Measurements from ENCODE around the gene CCL26. TPM values are rescaled to one million over a fixed set of nuclear protein-coding genes. Genes with fewer than 3 reads are reported as not detected.
"Not testable (repeated sequence)": the region's sequence is repeated elsewhere in the genome, so short reads cannot be mapped to it uniquely, and the experiment has no call there.

Gene CCL26
- total and polyA plus RNA-seq, 2 donors from 2014 or later: 0.88 TPM; not detected in 1

DNA sequence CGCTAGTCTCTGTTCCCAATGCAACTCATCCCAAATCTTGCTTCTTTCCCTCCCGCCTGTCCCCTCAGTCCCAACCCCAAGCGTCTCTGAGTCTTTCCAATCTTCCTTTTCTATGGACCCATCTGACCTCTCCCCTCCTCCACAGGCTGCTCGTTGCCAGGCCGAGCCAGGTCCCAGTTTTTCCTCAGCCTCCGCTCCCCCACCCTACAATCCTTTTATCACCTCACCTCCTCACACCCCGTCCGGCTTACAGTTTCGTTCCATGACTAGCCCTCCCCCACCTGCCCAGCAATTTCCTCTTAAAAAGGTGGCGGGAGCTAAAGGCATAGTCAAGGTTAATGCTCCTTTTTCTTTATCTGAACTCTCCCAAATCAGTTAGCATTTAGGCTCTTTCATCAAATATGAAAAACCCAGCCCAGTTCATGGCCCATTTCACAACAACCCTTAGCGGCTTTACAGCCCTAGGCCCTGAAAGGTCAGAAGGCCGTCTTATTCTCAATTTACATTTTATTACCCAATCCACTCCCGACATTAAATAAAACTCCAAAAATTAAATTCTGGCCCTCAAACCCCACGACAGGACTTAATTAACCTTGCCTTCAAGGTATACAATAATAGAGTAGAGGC, 8.7 kb upstream of the CCL26 start:
- intact Hi-C loops (cut with DNase I); H3K27ac ChIP-seq (ENCODE audit: low read depth in 2 of 2, low read length in 2 of 2); H3K4me1 ChIP-seq (ENCODE audit: control insufficient read depth in 2 of 3, insufficient read depth in 2 of 3, low read depth in 1 of 3, low read length in 3 of 3); H3K9me3 ChIP-seq (ENCODE audit: control insufficient read depth in 2 of 3, insufficient read depth in 1 of 3, low read length in 3 of 3); H3K27me3 ChIP-seq (ENCODE audit: control insufficient read depth, insufficient read depth, low read length); DNase-seq; H3K36me3 ChIP-seq (ENCODE audit: control insufficient read depth in 2 of 3, insufficient read depth in 3 of 3, low read length in 3 of 3); FAIRE-seq; H3K4me3 ChIP-seq (ENCODE audit: low read length in 3 of 3); H3K9ac ChIP-seq (ENCODE audit: low read length in 3 of 3): not testable (repeated sequence)

DNA sequence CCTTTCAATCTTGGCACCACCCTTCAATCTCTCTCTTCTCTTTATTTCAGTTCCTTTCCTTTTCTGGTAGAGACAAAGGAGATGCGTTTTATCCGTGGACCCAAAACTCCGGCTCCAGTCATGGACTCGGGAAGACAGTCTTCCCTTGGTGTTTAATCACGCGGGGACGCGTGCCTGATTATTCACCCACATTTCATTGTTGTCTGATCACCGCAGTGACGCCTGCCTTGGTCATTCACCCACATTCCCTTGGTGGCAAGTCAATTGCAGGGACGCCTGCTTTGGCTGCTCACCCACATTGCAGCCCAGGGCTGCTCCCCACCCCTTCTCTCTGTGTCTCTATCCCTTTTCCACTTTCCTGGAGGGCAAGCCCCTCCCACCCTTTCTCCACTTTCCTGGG, 7.5 kb upstream of the CCL26 start:
- H3K9ac ChIP-seq (ENCODE audit: low read length in 3 of 3); DNase-seq; H3K36me3 ChIP-seq (ENCODE audit: control insufficient read depth in 2 of 3, insufficient read depth in 3 of 3, low read length in 3 of 3); H3K4me3 ChIP-seq (ENCODE audit: low read length in 3 of 3); intact Hi-C loops (cut with DNase I); H3K4me1 ChIP-seq (ENCODE audit: control insufficient read depth in 2 of 3, insufficient read depth in 2 of 3, low read depth in 1 of 3, low read length in 3 of 3); H3K27me3 ChIP-seq (ENCODE audit: control insufficient read depth, insufficient read depth, low read length); FAIRE-seq; H3K27ac ChIP-seq (ENCODE audit: low read depth in 2 of 2, low read length in 2 of 2); H3K9me3 ChIP-seq (ENCODE audit: control insufficient read depth in 2 of 3, insufficient read depth in 1 of 3, low read length in 3 of 3): not testable (repeated sequence)

DNA sequence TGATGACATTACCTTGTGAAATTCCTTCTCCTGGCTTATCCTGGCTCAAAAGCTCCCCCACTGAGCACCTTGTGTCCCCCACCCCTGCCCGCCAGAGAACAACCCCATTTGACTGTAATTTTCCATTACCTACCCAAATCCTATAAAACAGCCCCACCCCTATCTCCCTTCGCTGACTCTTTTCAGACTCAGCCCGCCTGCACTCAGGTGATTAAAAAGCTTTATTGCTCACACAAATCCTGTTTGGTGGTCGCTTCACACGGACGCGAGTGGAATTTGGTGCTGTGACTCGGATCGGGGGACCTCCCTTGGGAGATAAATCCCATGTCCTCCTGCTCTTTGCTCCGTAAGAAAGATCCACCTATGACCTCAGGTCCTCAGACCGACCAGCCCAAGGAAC, 7.0 kb upstream of the CCL26 start:
- H3K4me3 ChIP-seq (ENCODE audit: low read length in 3 of 3); intact Hi-C loops (cut with DNase I); H3K27me3 ChIP-seq (ENCODE audit: control insufficient read depth, insufficient read depth, low read length); H3K4me1 ChIP-seq (ENCODE audit: control insufficient read depth in 2 of 3, insufficient read depth in 2 of 3, low read depth in 1 of 3, low read length in 3 of 3); H3K9me3 ChIP-seq (ENCODE audit: control insufficient read depth in 2 of 3, insufficient read depth in 1 of 3, low read length in 3 of 3); H3K27ac ChIP-seq (ENCODE audit: low read depth in 2 of 2, low read length in 2 of 2); H3K9ac ChIP-seq (ENCODE audit: low read length in 3 of 3); DNase-seq; H3K36me3 ChIP-seq (ENCODE audit: control insufficient read depth in 2 of 3, insufficient read depth in 3 of 3, low read length in 3 of 3); FAIRE-seq: not testable (repeated sequence)

DNA sequence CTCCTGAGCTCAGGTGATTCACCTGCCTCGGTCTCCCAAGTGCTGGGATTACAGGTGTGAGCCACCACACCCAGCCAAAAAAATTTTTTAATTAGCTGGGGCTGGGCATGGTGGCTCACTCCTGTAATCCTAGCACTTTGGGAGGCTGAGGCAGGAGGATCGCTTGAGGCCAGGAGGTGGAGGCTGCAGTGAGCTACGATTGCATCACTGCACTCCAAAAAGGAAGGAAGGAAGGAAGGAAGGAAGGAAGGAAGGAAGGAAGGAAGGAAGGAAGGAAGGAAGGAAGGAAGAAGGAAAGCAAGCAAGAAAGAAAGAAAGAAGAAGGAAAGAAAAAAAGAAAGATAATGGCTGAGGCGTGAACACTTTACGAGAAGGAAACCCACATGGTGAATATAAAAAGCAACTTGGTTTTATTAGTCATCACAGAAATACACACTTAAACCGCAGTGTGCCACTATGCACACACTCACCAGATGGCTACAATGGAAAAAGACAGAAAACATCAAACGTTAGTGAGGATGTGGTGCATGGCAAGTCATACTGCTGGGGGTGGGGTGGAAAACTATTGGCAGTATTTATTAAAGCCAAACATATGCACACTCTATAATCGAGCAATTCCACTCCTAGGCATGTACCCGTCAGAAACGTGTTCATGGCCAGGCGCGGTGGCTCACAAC, 4.4 kb upstream of the CCL26 start:
- FAIRE-seq (no peak), DNase-seq (no peak)
- Histone ChIP-seq H3K27me3 (ENCODE audit: control insufficient read depth, insufficient read depth, low read length) (no peaks in the 10 kb centered on the region), H3K4me1 (ENCODE audit: control insufficient read depth in 2 of 3, insufficient read depth in 2 of 3, low read depth in 1 of 3, low read length in 3 of 3) (no peaks in the 10 kb centered on the region), H3K36me3 (ENCODE audit: control insufficient read depth in 2 of 3, insufficient read depth in 3 of 3, low read length in 3 of 3) (no peaks in the 10 kb centered on the region), H3K9me3 (ENCODE audit: control insufficient read depth in 2 of 3, insufficient read depth in 1 of 3, low read length in 3 of 3) (no peaks in the 10 kb centered on the region), H3K27ac (ENCODE audit: low read depth in 2 of 2, low read length in 2 of 2) (no peak overlapping the region), H3K9ac (ENCODE audit: low read length in 3 of 3) (no peak overlapping the region), H3K4me3 (ENCODE audit: low read length in 3 of 3) (no peak overlapping the region)
- TF ChIP-seq, protein P1, sequence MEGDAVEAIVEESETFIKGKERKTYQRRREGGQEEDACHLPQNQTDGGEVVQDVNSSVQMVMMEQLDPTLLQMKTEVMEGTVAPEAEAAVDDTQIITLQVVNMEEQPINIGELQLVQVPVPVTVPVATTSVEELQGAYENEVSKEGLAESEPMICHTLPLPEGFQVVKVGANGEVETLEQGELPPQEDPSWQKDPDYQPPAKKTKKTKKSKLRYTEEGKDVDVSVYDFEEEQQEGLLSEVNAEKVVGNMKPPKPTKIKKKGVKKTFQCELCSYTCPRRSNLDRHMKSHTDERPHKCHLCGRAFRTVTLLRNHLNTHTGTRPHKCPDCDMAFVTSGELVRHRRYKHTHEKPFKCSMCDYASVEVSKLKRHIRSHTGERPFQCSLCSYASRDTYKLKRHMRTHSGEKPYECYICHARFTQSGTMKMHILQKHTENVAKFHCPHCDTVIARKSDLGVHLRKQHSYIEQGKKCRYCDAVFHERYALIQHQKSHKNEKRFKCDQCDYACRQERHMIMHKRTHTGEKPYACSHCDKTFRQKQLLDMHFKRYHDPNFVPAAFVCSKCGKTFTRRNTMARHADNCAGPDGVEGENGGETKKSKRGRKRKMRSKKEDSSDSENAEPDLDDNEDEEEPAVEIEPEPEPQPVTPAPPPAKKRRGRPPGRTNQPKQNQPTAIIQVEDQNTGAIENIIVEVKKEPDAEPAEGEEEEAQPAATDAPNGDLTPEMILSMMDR (IDR thresholded peaks at IDR 0.05; ENCODE audit: borderline replicate concordance, extremely low read depth, insufficient read depth): no peak
- intact Hi-C loops (cut with DNase I): no loop called here

DNA sequence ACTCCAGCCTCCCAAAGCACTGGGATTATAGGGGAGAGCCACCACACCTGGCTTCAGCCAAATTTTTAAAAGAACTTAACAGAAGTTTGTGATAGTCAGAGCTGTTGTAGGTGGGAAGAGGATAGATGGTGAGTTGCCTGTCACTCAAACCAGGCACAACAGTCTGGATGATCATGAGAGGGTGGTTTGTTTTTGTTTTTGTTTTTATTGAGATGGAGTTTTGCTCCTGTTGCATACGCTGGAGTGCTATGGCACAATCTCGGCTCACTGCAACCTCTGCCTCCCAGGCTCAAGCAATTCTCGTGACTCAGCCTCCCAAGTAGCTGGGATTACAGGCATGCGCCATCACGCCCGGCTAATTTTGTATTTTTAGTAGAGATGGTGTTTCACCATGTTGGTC, 1.9 kb upstream of the CCL26 start:
- H3K36me3 ChIP-seq (ENCODE audit: control insufficient read depth in 2 of 3, insufficient read depth in 3 of 3, low read length in 3 of 3); H3K27ac ChIP-seq (ENCODE audit: low read depth in 2 of 2, low read length in 2 of 2); DNase-seq; FAIRE-seq; H3K4me1 ChIP-seq (ENCODE audit: control insufficient read depth in 2 of 3, insufficient read depth in 2 of 3, low read depth in 1 of 3, low read length in 3 of 3); H3K27me3 ChIP-seq (ENCODE audit: control insufficient read depth, insufficient read depth, low read length); H3K9ac ChIP-seq (ENCODE audit: low read length in 3 of 3); H3K4me3 ChIP-seq (ENCODE audit: low read length in 3 of 3); H3K9me3 ChIP-seq (ENCODE audit: control insufficient read depth in 2 of 3, insufficient read depth in 1 of 3, low read length in 3 of 3); intact Hi-C loops (cut with DNase I): not testable (repeated sequence)
